OCI-LY3 (cell line): Measurements from ENCODE around the gene IFNA17.
A peak's percentile ranks its signal among the peaks of the same experiment; 100 is the strongest.

Experiments used
- H2AFZ ChIP-seq: fragments of 200-600, 300-600 bp; shearing (Covaris generic); 2 replicates; pipeline ENCODE4 v1.6.0; 2014; ENCODE audit warnings: antibody characterized with exemption, low read depth, low read length
- H3K27ac ChIP-seq: fragments of 200-600, 300-600 bp; sonication (generic); 2 replicates; pipeline ENCODE4 v1.5.1; 2014; ENCODE audit warnings: mild to moderate bottlenecking, low read length, moderate library complexity, mixed read lengths
- H3K27me3 ChIP-seq: fragments of 200-600, 300-600 bp; sonication (generic); 2 replicates; pipeline ENCODE4 v1.6.1; 2014; ENCODE audit warnings: low read depth, low read length, mixed read lengths
- H3K36me3 ChIP-seq: fragments of 200-600, 300-600 bp; sonication (generic); replicated peaks from 2 replicates; pipeline ENCODE3; 2014; ENCODE audit warnings: low read depth, low read length, mixed read lengths
- H3K4me1 ChIP-seq: fragments of 300-600, 200-600 bp; sonication (generic); 2 replicates; pipeline ENCODE4 v1.6.1; 2014; ENCODE audit warnings: low read length, mixed read lengths
- H3K4me2 ChIP-seq: fragments of 200-600, 300-600 bp; sonication (generic); 2 replicates; pipeline ENCODE4 v1.6.1; 2014; ENCODE audit warnings: low read length, mixed read lengths
- H3K4me3 ChIP-seq: fragments of 300-600, 200-600 bp; sonication (generic); 2 replicates; pipeline ENCODE4 v1.5.1; 2014; ENCODE audit warnings: antibody characterized with exemption, mild to moderate bottlenecking, low read length, moderate library complexity
- H3K79me2 ChIP-seq: fragments of 300-600, 200-600 bp; shearing (Covaris generic); 2 replicates; pipeline ENCODE4 v1.6.1; 2014; ENCODE audit warnings: mild to moderate bottlenecking, low read length, mixed read lengths
- H3K9ac ChIP-seq: fragments of 300-600, 200-600 bp; shearing (Covaris generic); 2 replicates; pipeline ENCODE4 v1.6.0; 2014; ENCODE audit warnings: mild to moderate bottlenecking, low read length, moderate library complexity
- H3K9me3 ChIP-seq: fragments of 200-600, 300-600 bp; shearing (Covaris generic); 2 replicates; pipeline ENCODE4 v1.6.1; 2014; ENCODE audit warnings: low read length, mixed read lengths; ENCODE audit not compliant: insufficient read depth
- H4K20me1 ChIP-seq: fragments of 200-600, 300-600 bp; sonication (generic); 2 replicates; pipeline ENCODE4 v1.6.1; 2016; ENCODE audit warnings: low read length, mixed read lengths; ENCODE audit not compliant: insufficient read depth
- CTCF ChIP-seq: fragments of 200-600, 300-600 bp; sonication (generic); IDR thresholded peaks from 2 replicates; pipeline ENCODE4 v1.5.1; 2014; ENCODE audit warnings: antibody characterized with exemption, low read length, low read depth
- EZH2phosphoT487 ChIP-seq: fragments of 200-600 bp; shearing (Covaris generic); IDR thresholded peaks from 2 replicates; pipeline ENCODE4 v1.6.1; 2018; ENCODE audit warnings: antibody characterized with exemption, mixed run types, low read depth

Gene IFNA17

GRCh38 chr9:21228122-21228521 is at the start of gene IFNA17:
Gene IFNA17, minus strand, starts transcription at chr9:21228222. Its CDS starts 49 bp downstream, at chr9:21228173.
- no peak within 1 kb of the TSS for H3K4me3 ChIP-seq
- no peak within 1 kb of the TSS for H3K9ac ChIP-seq

GRCh38 chr9:21268347-21268657 is 40.3 kb upstream of the IFNA17 start:
- H3K9me3 ChIP-seq, result no peaks in the 10 kb centered on the region
- peak overlapping the region; percentile 70 for H3K4me2 ChIP-seq
- H2AFZ ChIP-seq, result no peak overlapping the region
- no peaks in the 10 kb centered on the region for H4K20me1 ChIP-seq
- 0 out of 2 replicates have a peak, but pooled peaks cover 7% of the 10 kb centered on the region for H3K27me3 ChIP-seq
- H3K9ac ChIP-seq, result peak overlapping the region; percentile 31; the same call in 1 of the 2 replicates
- H3K4me3 ChIP-seq, result peak overlapping the region; percentile 65
- H3K36me3 ChIP-seq, result no peaks in the 10 kb centered on the region
- TF ChIP-seq EZH2phosphoT487, result no peak
- no peak for TF ChIP-seq CTCF
- H3K27ac ChIP-seq, result peak overlapping the region; percentile 64; the same call in 1 of the 2 replicates
- H3K4me1 ChIP-seq, result peaks cover 40% of the 10 kb centered on the region
- no peaks in the 10 kb centered on the region for H3K79me2 ChIP-seq

More at GRCh38 chr9:21228122-21228521, at the start of gene IFNA17:
- peaks cover 15% of the 10 kb centered on the region; the same call in 1 of the 2 replicates for H3K27me3 ChIP-seq
- no peak within 1 kb of the TSS for H3K4me2 ChIP-seq
- TF ChIP-seq CTCF, result no peak
- H3K36me3 ChIP-seq, result no peaks in the 10 kb centered on the region
- H3K79me2 ChIP-seq, result no peaks in the 10 kb centered on the region
- no peaks in the 10 kb centered on the region for H3K4me1 ChIP-seq
- H3K9me3 ChIP-seq, result no peaks in the 10 kb centered on the region
- no peaks in the 10 kb centered on the region for H4K20me1 ChIP-seq
- no peak within 1 kb of the TSS for H2AFZ ChIP-seq
- no peak within 1 kb of the TSS for H3K27ac ChIP-seq

DNA sequence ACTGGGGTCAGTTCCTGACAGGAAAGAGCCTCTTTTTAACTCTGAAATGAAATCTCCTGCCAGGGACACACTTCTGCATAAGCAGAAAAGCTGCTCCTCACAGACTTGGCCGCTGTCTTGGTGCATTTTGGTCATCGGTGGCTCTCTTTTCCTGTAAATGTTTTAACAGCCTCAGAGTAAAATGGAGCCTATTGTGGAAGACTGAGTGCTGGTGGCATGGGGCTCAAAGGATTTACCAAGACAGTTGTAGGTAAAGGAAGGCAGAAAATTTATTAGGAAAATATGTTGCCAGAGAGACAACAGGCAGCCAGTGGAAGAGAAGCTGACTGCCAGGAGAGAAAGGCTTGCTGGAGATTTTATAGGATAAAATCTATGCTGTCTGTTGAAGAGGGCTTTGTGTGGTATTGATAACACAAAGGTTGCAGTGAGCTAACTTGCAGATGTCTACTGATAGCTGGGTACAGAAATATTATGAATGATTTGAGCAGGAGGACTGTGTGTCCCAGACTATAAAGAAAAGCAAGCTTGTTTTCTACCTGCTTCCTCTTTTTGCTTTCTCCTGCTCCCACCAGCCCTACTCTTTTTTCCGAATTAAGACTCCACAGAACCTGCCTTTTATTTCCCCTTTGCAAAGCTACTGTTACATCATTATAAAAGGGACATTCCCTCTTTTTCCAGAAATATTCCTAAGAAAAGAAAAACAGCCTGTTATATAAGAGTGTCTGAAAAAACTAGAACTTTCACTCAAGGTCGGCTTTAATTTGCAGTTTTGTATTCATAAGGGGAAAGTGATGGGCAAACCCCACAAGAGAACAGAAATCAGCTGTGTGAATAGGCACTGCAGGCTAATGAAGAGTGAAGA is 39.7 kb upstream of the IFNA17 start:
- H3K27me3 ChIP-seq, result 0 out of 2 replicates have a peak, but pooled peaks cover 7% of the 10 kb centered on the region

More for the DNA sequence above, 39.7 kb upstream of the IFNA17 start:
- H3K4me2 ChIP-seq, result peak overlapping the region; percentile 70
- no peaks in the 10 kb centered on the region for H3K79me2 ChIP-seq
- no peaks in the 10 kb centered on the region for H3K9me3 ChIP-seq
- peak overlapping the region; percentile 64 for H3K27ac ChIP-seq
- H3K9ac ChIP-seq, result peak overlapping the region; percentile 31; the same call in 1 of the 2 replicates
- no peaks in the 10 kb centered on the region for H3K36me3 ChIP-seq
- H3K4me3 ChIP-seq, result peak overlapping the region; percentile 65
- H2AFZ ChIP-seq, result peak overlapping the region; percentile 27; the same call in 1 of the 2 replicates
- TF ChIP-seq EZH2phosphoT487 (no peak), CTCF (no peak)
- H3K4me1 ChIP-seq, result peaks cover 42% of the 10 kb centered on the region
- H4K20me1 ChIP-seq, result no peaks in the 10 kb centered on the region
